ENCODE data around the gene ATP13A5.

The ATP13A5 gene

DNA sequence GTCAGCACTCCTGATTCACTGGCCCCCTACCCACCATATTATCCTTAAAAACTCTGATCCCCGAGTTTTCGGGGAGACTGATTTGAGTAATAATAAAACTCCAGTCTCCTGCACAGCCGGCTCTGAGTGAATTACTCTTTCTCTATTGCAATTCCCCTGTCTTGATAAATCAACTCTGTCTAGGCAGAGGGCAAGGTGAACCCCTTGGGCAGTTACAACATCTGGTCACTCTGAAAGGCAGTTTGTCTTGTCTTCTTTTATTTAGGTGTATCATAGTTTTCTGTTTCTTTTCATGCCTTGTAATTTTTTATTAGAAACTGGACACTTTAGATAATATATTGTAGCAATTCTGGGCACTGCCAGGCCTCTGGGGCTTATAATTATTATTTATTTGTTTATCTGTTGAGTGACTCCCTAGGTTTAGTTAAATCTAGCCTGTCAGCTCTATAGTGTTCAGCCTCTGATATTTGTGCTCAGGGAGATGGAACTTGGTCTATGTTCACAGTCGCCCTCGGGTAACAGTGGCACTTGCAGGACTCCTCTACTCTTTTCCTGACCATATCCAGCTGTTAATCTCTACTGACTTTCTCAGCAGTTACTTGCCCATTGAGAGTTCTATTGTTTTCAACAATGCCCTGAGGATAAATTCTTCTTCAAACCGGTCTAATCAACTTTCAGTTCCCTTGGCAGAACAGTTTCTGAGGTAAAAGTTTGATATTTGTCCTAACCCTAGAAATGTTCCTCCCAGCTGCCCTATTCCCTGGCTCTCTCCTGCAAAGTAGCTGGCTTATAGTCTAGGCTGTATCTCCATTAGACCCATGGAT lies 153.0 kb downstream of the ATP13A5 start:
- TF ChIP-seq, protein P1, sequence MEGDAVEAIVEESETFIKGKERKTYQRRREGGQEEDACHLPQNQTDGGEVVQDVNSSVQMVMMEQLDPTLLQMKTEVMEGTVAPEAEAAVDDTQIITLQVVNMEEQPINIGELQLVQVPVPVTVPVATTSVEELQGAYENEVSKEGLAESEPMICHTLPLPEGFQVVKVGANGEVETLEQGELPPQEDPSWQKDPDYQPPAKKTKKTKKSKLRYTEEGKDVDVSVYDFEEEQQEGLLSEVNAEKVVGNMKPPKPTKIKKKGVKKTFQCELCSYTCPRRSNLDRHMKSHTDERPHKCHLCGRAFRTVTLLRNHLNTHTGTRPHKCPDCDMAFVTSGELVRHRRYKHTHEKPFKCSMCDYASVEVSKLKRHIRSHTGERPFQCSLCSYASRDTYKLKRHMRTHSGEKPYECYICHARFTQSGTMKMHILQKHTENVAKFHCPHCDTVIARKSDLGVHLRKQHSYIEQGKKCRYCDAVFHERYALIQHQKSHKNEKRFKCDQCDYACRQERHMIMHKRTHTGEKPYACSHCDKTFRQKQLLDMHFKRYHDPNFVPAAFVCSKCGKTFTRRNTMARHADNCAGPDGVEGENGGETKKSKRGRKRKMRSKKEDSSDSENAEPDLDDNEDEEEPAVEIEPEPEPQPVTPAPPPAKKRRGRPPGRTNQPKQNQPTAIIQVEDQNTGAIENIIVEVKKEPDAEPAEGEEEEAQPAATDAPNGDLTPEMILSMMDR (IDR thresholded peaks at IDR 0.05; ENCODE audit: extremely low read depth, insufficient read depth, missing control alignments), result no peak
- no peak for DNase-seq (ENCODE audit: low spot score)
- in situ Hi-C loops (cut with MboI; ENCODE audit: low pct_unique_long_range_greater_than_20kb, low sequenced_read_pairs, unreplicated experiment), result no loop called here
